Glomerular endothelial cell (primary cell): ENCODE data around the gene ACTR3C. TPM values are rescaled to one million over a fixed set of nuclear protein-coding genes. Genes with fewer than 3 reads are reported as not detected.

Experiments
- DNase-seq: peaks from one replicate; pipeline ENCODE4 v3.0.0-alpha.2; 2011; ENCODE audit warnings: low read depth, low spot score; ENCODE audit errors: extremely low read depth
- total RNA-seq: library from RNA; depleted of rRNA; stranded (reverse); fragments of >200 nt; gene quantifications from 2 replicates; pipeline ENCODE4 v1.2.3, GENCODE V29; 2015

Gene ACTR3C
- total RNA-seq, 1 donor from 2014 or later: 0.53 TPM

- DNase-seq: no peak
These were observed 36.4 kb upstream of the ACTR3C start for GRCh38 chr7:150359622-150360362.

- no peak for DNase-seq
These were observed 35.8 kb upstream of the ACTR3C start for GRCh38 chr7:150358988-150359621.

- no peak for DNase-seq
These were observed 35.1 kb upstream of the ACTR3C start for GRCh38 chr7:150358433-150358832.

- no peak for DNase-seq
These were observed 34.6 kb upstream of the ACTR3C start for GRCh38 chr7:150357771-150358427.

- DNase-seq: no peak
These were observed 33.9 kb upstream of the ACTR3C start for GRCh38 chr7:150357270-150357669.

- no peak for DNase-seq
These were observed 33.0 kb upstream of the ACTR3C start for GRCh38 chr7:150356265-150356897.

- no peak for DNase-seq
These were observed 32.3 kb upstream of the ACTR3C start for GRCh38 chr7:150355666-150356059.

- no peak for DNase-seq
These were observed 28.3 kb upstream of the ACTR3C start for GRCh38 chr7:150351587-150352194.

- no peak for DNase-seq
These were observed 23.6 kb upstream of the ACTR3C start for GRCh38 chr7:150346922-150347321.

GRCh38 chr7:150345012-150345411, 21.7 kb upstream of the ACTR3C start:
- no peak for DNase-seq

GRCh38 chr7:150344299-150344698, 21.0 kb upstream of the ACTR3C start:
- DNase-seq: no peak

- no peak for DNase-seq
These were observed 19.9 kb upstream of the ACTR3C start for GRCh38 chr7:150343225-150343624.

GRCh38 chr7:150342121-150342408, 18.7 kb upstream of the ACTR3C start:
- DNase-seq: no peak

GRCh38 chr7:150341263-150342120, 18.1 kb upstream of the ACTR3C start, which contains the start of gene RARRES2:
Gene RARRES2, minus strand, starts transcription at chr7:150341629. Its CDS starts 1,020 bp downstream, at chr7:150340609.
- DNase-seq: no peak

GRCh38 chr7:150340875-150341262, 17.5 kb upstream of the ACTR3C start:
- no peak for DNase-seq

- no peak for DNase-seq
These were observed 16.8 kb upstream of the ACTR3C start for GRCh38 chr7:150340024-150340749.

GRCh38 chr7:150339409-150339809, 16.1 kb upstream of the ACTR3C start:
- DNase-seq: no peak

- DNase-seq: no peak
These were observed 15.0 kb upstream of the ACTR3C start for GRCh38 chr7:150338166-150338829.

GRCh38 chr7:150337659-150338081, 14.3 kb upstream of the ACTR3C start:
- no peak for DNase-seq
